GM23338 (cell line): ENCODE measurements around the gene TRAF2. TPM values are rescaled to one million over a fixed set of nuclear protein-coding genes. Genes with fewer than 3 reads are reported as not detected.

ENCODE experiments used
- ATAC-seq: fragments of 200-7000 bp; cut with Tn5 transposase; 3 replicates; pipeline ENCODE4 v1.9.1; 2020
- DNase-seq: peaks from one replicate; pipeline ENCODE4 v3.0.0-alpha.2; 2015; ENCODE audit warnings: low spot score
- H2AFZ ChIP-seq: fragments of 200-600 bp; sonication (generic); 2 replicates; pipeline ENCODE4 v1.8.0; 2016; ENCODE audit warnings: antibody characterized with exemption, mild to moderate bottlenecking, moderate library complexity
- H3F3A ChIP-seq: fragments of 200-600 bp; sonication (generic); replicated peaks from 2 replicates; pipeline ENCODE4 v1.8.0; 2017; ENCODE audit warnings: antibody characterized with exemption, mixed run types, low read depth
- H3K27ac ChIP-seq: fragments of 200-600 bp; sonication (generic); 2 replicates; pipeline ENCODE4 v1.6.1; 2016; ENCODE audit warnings: low read depth
- H3K27me3 ChIP-seq: fragments of 200-600 bp; sonication (generic); 2 replicates; pipeline ENCODE4 v1.8.0; 2016; ENCODE audit warnings: mild to moderate bottlenecking, mixed run types, moderate library complexity; ENCODE audit not compliant: insufficient read depth
- H3K36me3 ChIP-seq: fragments of 200-600 bp; sonication (generic); 2 replicates; pipeline ENCODE4 v1.8.0; 2016; ENCODE audit warnings: mild to moderate bottlenecking; ENCODE audit not compliant: insufficient read depth
- H3K4me1 ChIP-seq: fragments of 200-600 bp; sonication (generic); 2 replicates; pipeline ENCODE4 v1.8.0; 2016; ENCODE audit warnings: mild to moderate bottlenecking, moderate library complexity; ENCODE audit not compliant: insufficient read depth
- H3K4me2 ChIP-seq: fragments of 200-600 bp; sonication (generic); 2 replicates; pipeline ENCODE4 v1.7.1; 2017; ENCODE audit warnings: mixed run types
- H3K4me3 ChIP-seq: fragments of 200-600 bp; sonication (generic); 2 replicates; pipeline ENCODE4 v1.6.1; 2016; ENCODE audit warnings: mixed run types
- H3K79me2 ChIP-seq: fragments of 200-600 bp; sonication (generic); replicated peaks from 2 replicates; pipeline ENCODE4 v1.8.0; 2017; ENCODE audit warnings: mild to moderate bottlenecking; ENCODE audit not compliant: insufficient read depth
- H3K9me2 ChIP-seq: fragments of 200-600 bp; sonication (generic); 2 replicates; pipeline ENCODE4 v1.8.0; 2017; ENCODE audit not compliant: insufficient read depth
- H4K20me1 ChIP-seq: fragments of 200-600 bp; sonication (generic); replicated peaks from 2 replicates; pipeline ENCODE4 v1.8.0; 2017; ENCODE audit warnings: mild to moderate bottlenecking; ENCODE audit not compliant: insufficient read depth
- H3K27ac Mint-ChIP-seq: 2 replicates; pipeline ENCODE4 v1.8.0; 2020; ENCODE audit warnings: inconsistent platforms, mild to moderate bottlenecking, moderate library complexity, mixed read lengths
- H3K27me3 Mint-ChIP-seq: 3 replicates; pipeline ENCODE4 v1.8.0; 2022; ENCODE audit warnings: low read depth, mild to moderate bottlenecking, moderate library complexity, mixed read lengths, inconsistent platforms; ENCODE audit not compliant: insufficient read depth, poor library complexity
- H3K36me3 Mint-ChIP-seq: 3 replicates; pipeline ENCODE4 v1.8.0; 2021; ENCODE audit warnings: low read depth, mild to moderate bottlenecking, inconsistent platforms, moderate library complexity, mixed read lengths
- H3K4me1 Mint-ChIP-seq: 3 replicates; pipeline ENCODE4 v1.8.0; 2020; ENCODE audit warnings: mild to moderate bottlenecking, inconsistent platforms, mixed read lengths
- H3K4me3 Mint-ChIP-seq: 3 replicates; pipeline ENCODE4 v1.8.0; 2021; ENCODE audit warnings: moderate library complexity, mild to moderate bottlenecking, inconsistent platforms, mixed read lengths
- H3K9me3 Mint-ChIP-seq: 3 replicates; pipeline ENCODE4 v1.8.0; 2020; ENCODE audit warnings: moderate library complexity, mild to moderate bottlenecking, inconsistent platforms, mixed read lengths
- CREB1 ChIP-seq: fragments of 250-450 bp; sonication (Bioruptor Pico); IDR thresholded peaks from 2 replicates; pipeline ENCODE4 v1.5.0; 2020; ENCODE audit warnings: low read depth, mild to moderate bottlenecking, moderate library complexity
- ETS1 ChIP-seq: IDR thresholded peaks from 2 replicates; pipeline ENCODE4 v1.6.1; 2016; ENCODE audit warnings: antibody characterized with exemption
- EZH2phosphoT487 ChIP-seq: fragments of 200-600 bp; sonication (generic); IDR thresholded peaks from one replicate; pipeline ENCODE4 v1.8.1; 2018; ENCODE audit warnings: antibody characterized with exemption; ENCODE audit not compliant: unreplicated experiment
- JUNB ChIP-seq: IDR thresholded peaks from one replicate; pipeline ENCODE4 v1.6.1; 2016; ENCODE audit warnings: antibody characterized with exemption; ENCODE audit not compliant: unreplicated experiment
- REST ChIP-seq: IDR thresholded peaks from one replicate; pipeline ENCODE4 v1.6.1; 2018; ENCODE audit warnings: antibody characterized with exemption; ENCODE audit not compliant: unreplicated experiment
- ZNF114 ChIP-seq: fragments of 250-450 bp; sonication (Bioruptor Pico); IDR thresholded peaks from 2 replicates; pipeline ENCODE4 v1.5.0; 2020; ENCODE audit warnings: mild to moderate bottlenecking, moderate library complexity
- ZNF462 ChIP-seq: fragments of 250-450 bp; sonication (Bioruptor Pico); IDR thresholded peaks from 2 replicates; pipeline ENCODE4 v1.5.0; 2020; ENCODE audit warnings: mild to moderate bottlenecking, moderate library complexity
- polyA plus RNA-seq: library from polyadenylated mRNA; unstranded; fragments of >200 nt; fragmentation: Nextera tagmentation; extraction: Ambion mirVana; gene quantifications from 2 replicates; pipeline ENCODE4 v1.2.1, GENCODE V29; 2016
- total RNA-seq: library from RNA; depleted of rRNA; stranded (reverse); fragments of >200 nt; shearing (Covaris generic); gene quantifications from 2 replicates; pipeline ENCODE4 v1.2.3, GENCODE V29; 2014

TRAF2 gene
- total and polyA plus RNA-seq, 2 experiments from 2014 or later = 25.4 to 39.9 TPM

- no peak for TF ChIP-seq ZNF462 (CRISPR knock-in tag)
- TF ChIP-seq CREB1 = no peak
- TF ChIP-seq ZNF114 (CRISPR knock-in tag) = no peak
- no peak for TF ChIP-seq EZH2phosphoT487
These were observed 25.1 kb upstream of the TRAF2 start (continued) for GRCh38 chr9:136860933-136861873.

- no peak overlapping the region for H3K27ac ChIP-seq
- peaks cover 5% of the 10 kb centered on the region for H3K4me1 Mint-ChIP-seq
These were observed 24.4 kb upstream of the TRAF2 start for GRCh38 chr9:136861874-136862457.

More at GRCh38 chr9:136861874-136862457, 24.4 kb upstream of the TRAF2 start:
- Histone ChIP-seq H4K20me1 (peaks cover 20% of the 10 kb centered on the region), H3K4me2 (no peak overlapping the region), H3F3A (0 out of 2 replicates have a peak, but pooled peaks cover 2% of the 10 kb centered on the region), H3K36me3 (peaks cover 13% of the 10 kb centered on the region), H3K79me2 (peaks cover 21% of the 10 kb centered on the region), H3K27me3 (no peaks in the 10 kb centered on the region), H3K9me2 (peaks cover under 1% of the 10 kb centered on the region; the same call in 1 of the 2 replicates), H3K4me1 (peaks cover 3% of the 10 kb centered on the region; the same call in 1 of the 2 replicates), H3K4me3 (no peak overlapping the region), H2AFZ (no peak overlapping the region)
- Mint-ChIP-seq H3K27ac (no peak overlapping the region), H3K36me3 (peaks cover 42% of the 10 kb centered on the region), H3K9me3 (peaks cover 2% of the 10 kb centered on the region; the same call in 2 of the 3 replicates), H3K4me3 (no peak overlapping the region), H3K27me3 (peaks cover 5% of the 10 kb centered on the region)
- no peak for TF ChIP-seq ETS1
- no peak for TF ChIP-seq JUNB
- no peak for TF ChIP-seq REST
- TF ChIP-seq ZNF114 (CRISPR knock-in tag) = no peak
- TF ChIP-seq CREB1 = no peak
- DNase-seq (no peak), ATAC-seq (no peak)
